Measurements from ENCODE around the gene OSBPL9. TPM values are rescaled to one million over a fixed set of nuclear protein-coding genes. Genes with fewer than 3 reads are reported as not detected.

The OSBPL9 gene
- total and polyA plus RNA-seq, 2 donors (not counting 1 experiment from before 2014, with no cell fraction given), result 23.1 to 59.6 TPM

- H3K9ac ChIP-seq (ENCODE audit: low read length), result no peak overlapping the region
- Mint-ChIP-seq H3K27ac (no peak overlapping the region), H3K27me3 (no peaks in the 10 kb centered on the region), H3K4me3 (no peak overlapping the region), H3K9me3 (ENCODE audit: insufficient read depth) (no peaks in the 10 kb centered on the region), H3K4me1 (no peaks in the 10 kb centered on the region)
- CTCF ChIA-PET, result no interaction called here
- H3K4me1 ChIP-seq (ENCODE audit: control insufficient read depth in 2 of 2, insufficient read depth in 2 of 2, low read length in 2 of 2), result no peaks in the 10 kb centered on the region
- TF ChIP-seq EZH2 (IDR thresholded peaks at IDR 0.05; ENCODE audit: borderline replicate concordance, insufficient read depth, low read depth, low read length, poor library complexity, severe bottlenecking), result no peak
- no peak for TF ChIP-seq CTCF (IDR thresholded peaks at IDR 0.05)
- DNase-seq, result no peak
- intact Hi-C loops (cut with micrococcal nuclease), result no loop called here
- H2AFZ ChIP-seq (ENCODE audit: insufficient read depth, low read depth, low read length, poor library complexity, severe bottlenecking), result no peak overlapping the region
- H3K4me3 ChIP-seq (ENCODE audit: control extremely low read depth in 1 of 5, extremely low read depth in 1 of 5, insufficient read depth in 1 of 5, low read depth in 2 of 5, low read length in 4 of 5), result no peak overlapping the region
- H3K9me3 ChIP-seq (ENCODE audit: control extremely low read depth in 1 of 3, control insufficient read depth in 2 of 3, insufficient read depth in 1 of 3, low read length in 2 of 3), result no peaks in the 10 kb centered on the region
- H3K27ac ChIP-seq (ENCODE audit: low read length in 2 of 2), result no peak overlapping the region
- ATAC-seq (ENCODE audit: low read depth), result no peak
- H4K20me1 ChIP-seq (ENCODE audit: control insufficient read depth, insufficient read depth, low read length, poor library complexity, severe bottlenecking), result peaks cover 18% of the 10 kb centered on the region
- H3K4me2 ChIP-seq (replicated peaks; ENCODE audit: low read depth, low read length, poor library complexity, severe bottlenecking), result no peak overlapping the region
- H3K36me3 ChIP-seq (replicated peaks in 1 of 2; ENCODE audit: control extremely low read depth in 1 of 2, control insufficient read depth in 1 of 2, extremely low read depth in 1 of 2, insufficient read depth in 2 of 2, low read length in 1 of 2), result peaks cover 0 to 3% of the 10 kb centered on the region in 2 experiments
- no CpG with 5 or more reads among the region's 1 CpG for WGBS (ENCODE audit: insufficient coverage)
- POLR2A ChIA-PET, result no interaction called here
- no peaks in the 10 kb centered on the region for H3K27me3 ChIP-seq (replicated peaks in 1 of 4; ENCODE audit: control extremely low read depth in 1 of 4, control insufficient read depth in 3 of 4, insufficient read depth in 4 of 4, low read length in 3 of 4)
- peaks cover 17% of the 10 kb centered on the region for H3K79me2 ChIP-seq (ENCODE audit: control insufficient read depth, insufficient read depth, low read length)
Observed at GRCh38 chr1:51712590-51712989, 95.7 kb downstream of the OSBPL9 start.

GRCh38 chr1:51714374-51715019 lies 97.6 kb downstream of the OSBPL9 start:
- peaks cover 4% of the 10 kb centered on the region for H4K20me1 ChIP-seq (ENCODE audit: control insufficient read depth, insufficient read depth, low read length, poor library complexity, severe bottlenecking)
- no peaks in the 10 kb centered on the region for H3K27me3 ChIP-seq (replicated peaks in 1 of 4; ENCODE audit: control extremely low read depth in 1 of 4, control insufficient read depth in 3 of 4, insufficient read depth in 4 of 4, low read length in 3 of 4)
- H3K9me3 ChIP-seq (ENCODE audit: control extremely low read depth in 1 of 3, control insufficient read depth in 2 of 3, insufficient read depth in 1 of 3, low read length in 2 of 3), result no peaks in the 10 kb centered on the region
- ATAC-seq (ENCODE audit: low read depth) (no peak), DNase-seq (no peak)
- no peaks in the 10 kb centered on the region for H3K27me3 Mint-ChIP-seq
- no peaks in the 10 kb centered on the region for H3K9me3 Mint-ChIP-seq (ENCODE audit: insufficient read depth)
- no peaks in the 10 kb centered on the region for H3K4me1 ChIP-seq (ENCODE audit: control insufficient read depth in 2 of 2, insufficient read depth in 2 of 2, low read length in 2 of 2)
- intact Hi-C loops (cut with micrococcal nuclease), result no loop called here
- POLR2A ChIA-PET, result no interaction called here
- H3K36me3 ChIP-seq (replicated peaks in 1 of 2; ENCODE audit: control extremely low read depth in 1 of 2, control insufficient read depth in 1 of 2, extremely low read depth in 1 of 2, insufficient read depth in 2 of 2, low read length in 1 of 2), result peaks cover 0 to 3% of the 10 kb centered on the region in 2 experiments
- H3K4me1 Mint-ChIP-seq, result no peaks in the 10 kb centered on the region
- WGBS (ENCODE audit: insufficient coverage), result no CpG with 5 or more reads among the region's 8 CpGs
- no peak overlapping the region for H2AFZ ChIP-seq (ENCODE audit: insufficient read depth, low read depth, low read length, poor library complexity, severe bottlenecking)
- TF ChIP-seq CTCF (IDR thresholded peaks at IDR 0.05) (no peak), EZH2 (IDR thresholded peaks at IDR 0.05; ENCODE audit: borderline replicate concordance, insufficient read depth, low read depth, low read length, poor library complexity, severe bottlenecking) (no peak)
- no peak overlapping the region for H3K27ac Mint-ChIP-seq
- H3K27ac ChIP-seq (ENCODE audit: low read length in 2 of 2), result no peak overlapping the region
- peaks cover 6% of the 10 kb centered on the region for H3K79me2 ChIP-seq (ENCODE audit: control insufficient read depth, insufficient read depth, low read length)
- CTCF ChIA-PET, result interaction anchor here (1.5 kb wide), 1 partner anchor 10 kb away, joined by 4 read pairs; no protein-coding TSS in a partner anchor
- no peak overlapping the region for H3K4me3 ChIP-seq (ENCODE audit: control extremely low read depth in 1 of 5, extremely low read depth in 1 of 5, insufficient read depth in 1 of 5, low read depth in 2 of 5, low read length in 4 of 5)
- H3K4me2 ChIP-seq (replicated peaks; ENCODE audit: low read depth, low read length, poor library complexity, severe bottlenecking), result no peak overlapping the region
- no peak overlapping the region for H3K4me3 Mint-ChIP-seq
- no peak overlapping the region for H3K9ac ChIP-seq (ENCODE audit: low read length)

Measured in B cell (primary cell).